Suprapubic skin (tissue), 4 donors: ENCODE measurements around the gene AAGAB. TPM values are rescaled to one million over a fixed set of nuclear protein-coding genes. Genes with fewer than 3 reads are reported as not detected.
"Not testable (repeated sequence)": the region's sequence is repeated elsewhere in the genome, so short reads cannot be mapped to it uniquely, and the experiment has no call there.

Experiments used
- DNase-seq, 2 donors: peaks; one replicate each; pipeline ENCODE4 v3.0.0-alpha.2; 2019; ENCODE audit warnings: low spot score in 2 of 2
- H3K27ac ChIP-seq: fragments of 200-600 bp; sonication (generic); one replicate; pipeline ENCODE4 v1.5.1; 2019
- H3K27me3 ChIP-seq: fragments of 200-600 bp; sonication (generic); one replicate; pipeline ENCODE4 v1.5.1; 2019
- H3K36me3 ChIP-seq: fragments of 200-600 bp; sonication (generic); one replicate; pipeline ENCODE4 v1.5.1; 2019
- H3K4me1 ChIP-seq: fragments of 200-600 bp; sonication (generic); one replicate; pipeline ENCODE4 v1.5.1; 2019
- H3K4me3 ChIP-seq: fragments of 200-600 bp; sonication (generic); one replicate; pipeline ENCODE4 v1.5.1; 2019; ENCODE audit warnings: mild to moderate bottlenecking
- H3K9me3 ChIP-seq: fragments of 200-600 bp; sonication (generic); one replicate; pipeline ENCODE4 v1.5.1; 2019
- EP300 ChIP-seq: sonication (generic); formaldehyde crosslinking; IDR thresholded peaks from one replicate; pipeline ENCODE4 v1.6.1; 2017; ENCODE audit warnings: antibody characterized with exemption
- POLR2A ChIP-seq, 2 donors: fragments of 450-650 bp; IDR thresholded peaks; one replicate each; pipeline ENCODE4 v1.6.1; 2017; ENCODE audit warnings: antibody characterized with exemption in 2 of 2, mild to moderate bottlenecking in 2 of 2, moderate library complexity in 2 of 2
- POLR2AphosphoS5 ChIP-seq, 3 donors: sonication (generic); formaldehyde crosslinking; IDR thresholded peaks; one replicate each; pipeline ENCODE4 v1.6.1; 2017; ENCODE audit warnings: antibody characterized with exemption in 3 of 3
- WGBS: methylation state at CpG from one replicate; pipeline ENCODE4 v1.1.5; 2018; 5-methylcytosine and 5-hydroxymethylcytosine counted together
- total RNA-seq, 4 donors: library from RNA; depleted of rRNA; stranded (reverse); fragments of >200 nt; gene quantifications; one replicate each; pipeline ENCODE4 v1.1.0, GENCODE V29; 2016
- TF ChIP-seq, protein P1 (sequence below), 2 donors: fragments of 200-600 bp in 1 of 2; fragments of 450-650 bp in 1 of 2; sonication (generic) in 1 of 2; IDR thresholded peaks; one replicate each; pipeline ENCODE4 v1.5.1; 2016 to 2019; ENCODE audit warnings: antibody characterized with exemption in 2 of 2, mild to moderate bottlenecking in 1 of 2, moderate library complexity in 1 of 2

Gene AAGAB
- total RNA-seq, 4 donors from 2014 or later, result 18.6 to 28.0 (median 26.0) TPM

DNA sequence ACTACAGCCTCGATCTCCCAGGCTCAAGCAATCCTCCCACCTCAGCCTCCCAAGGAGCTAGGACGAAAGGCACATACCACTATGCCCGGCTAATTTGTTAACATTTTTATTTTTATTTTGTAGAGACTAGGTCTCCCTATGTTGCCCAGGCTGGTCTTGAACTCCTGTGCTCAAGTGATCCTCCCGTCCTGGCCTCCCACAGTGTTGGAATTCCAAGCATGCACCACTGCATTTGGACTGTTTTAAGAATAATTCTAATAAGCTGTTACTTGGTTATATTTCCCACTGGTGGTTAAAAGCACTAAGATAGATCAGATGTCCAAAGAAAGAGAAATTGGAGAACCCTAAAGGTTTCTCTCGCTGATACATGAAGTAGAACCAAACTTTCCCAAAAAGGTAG is 3.1 kb downstream of the AAGAB start:
- Histone ChIP-seq H3K27ac (no peak overlapping the region), H3K4me3 (no peak overlapping the region), H3K27me3 (no peaks in the 10 kb centered on the region), H3K36me3 (peaks cover 6% of the 10 kb centered on the region), H3K4me1 (peaks cover 23% of the 10 kb centered on the region), H3K9me3 (no peaks in the 10 kb centered on the region)
- 96% methylated on average over 5 of the region's 5 CpGs for WGBS
- DNase-seq, result no peak
- TF ChIP-seq POLR2A (IDR thresholded peaks at IDR 0.05), result no peak

DNA sequence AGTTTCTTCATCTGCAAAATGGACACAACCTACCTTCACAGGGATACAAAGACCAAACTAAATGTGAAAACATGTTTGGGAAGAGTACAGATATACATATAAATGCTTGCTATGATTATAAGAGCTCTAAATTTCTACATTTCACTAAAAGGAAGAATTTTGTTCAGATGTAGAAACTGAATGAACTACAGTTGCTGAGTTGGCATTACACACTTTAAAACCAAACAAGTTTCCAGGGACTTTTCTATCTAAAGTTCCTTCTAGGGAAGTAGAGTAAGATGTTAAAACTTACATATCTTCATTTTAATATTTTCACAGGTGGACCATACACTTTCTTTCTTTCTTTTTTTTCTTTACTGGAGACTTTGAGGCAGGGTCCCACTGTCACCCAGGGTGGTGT is 4.6 kb downstream of the AAGAB start:
- Histone ChIP-seq H3K9me3 (no peaks in the 10 kb centered on the region), H3K4me3 (no peak overlapping the region), H3K4me1 (peaks cover 16% of the 10 kb centered on the region), H3K27ac (no peak overlapping the region), H3K36me3 (peaks cover 9% of the 10 kb centered on the region), H3K27me3 (no peaks in the 10 kb centered on the region)
- TF ChIP-seq POLR2AphosphoS5 (IDR thresholded peaks at IDR 0.05) (no peak), POLR2A (IDR thresholded peaks at IDR 0.05) (no peak), EP300 (no peak)
- TF ChIP-seq, protein P1, sequence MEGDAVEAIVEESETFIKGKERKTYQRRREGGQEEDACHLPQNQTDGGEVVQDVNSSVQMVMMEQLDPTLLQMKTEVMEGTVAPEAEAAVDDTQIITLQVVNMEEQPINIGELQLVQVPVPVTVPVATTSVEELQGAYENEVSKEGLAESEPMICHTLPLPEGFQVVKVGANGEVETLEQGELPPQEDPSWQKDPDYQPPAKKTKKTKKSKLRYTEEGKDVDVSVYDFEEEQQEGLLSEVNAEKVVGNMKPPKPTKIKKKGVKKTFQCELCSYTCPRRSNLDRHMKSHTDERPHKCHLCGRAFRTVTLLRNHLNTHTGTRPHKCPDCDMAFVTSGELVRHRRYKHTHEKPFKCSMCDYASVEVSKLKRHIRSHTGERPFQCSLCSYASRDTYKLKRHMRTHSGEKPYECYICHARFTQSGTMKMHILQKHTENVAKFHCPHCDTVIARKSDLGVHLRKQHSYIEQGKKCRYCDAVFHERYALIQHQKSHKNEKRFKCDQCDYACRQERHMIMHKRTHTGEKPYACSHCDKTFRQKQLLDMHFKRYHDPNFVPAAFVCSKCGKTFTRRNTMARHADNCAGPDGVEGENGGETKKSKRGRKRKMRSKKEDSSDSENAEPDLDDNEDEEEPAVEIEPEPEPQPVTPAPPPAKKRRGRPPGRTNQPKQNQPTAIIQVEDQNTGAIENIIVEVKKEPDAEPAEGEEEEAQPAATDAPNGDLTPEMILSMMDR (IDR thresholded peaks at IDR 0.05), result no peak
- DNase-seq, result no peak

DNA sequence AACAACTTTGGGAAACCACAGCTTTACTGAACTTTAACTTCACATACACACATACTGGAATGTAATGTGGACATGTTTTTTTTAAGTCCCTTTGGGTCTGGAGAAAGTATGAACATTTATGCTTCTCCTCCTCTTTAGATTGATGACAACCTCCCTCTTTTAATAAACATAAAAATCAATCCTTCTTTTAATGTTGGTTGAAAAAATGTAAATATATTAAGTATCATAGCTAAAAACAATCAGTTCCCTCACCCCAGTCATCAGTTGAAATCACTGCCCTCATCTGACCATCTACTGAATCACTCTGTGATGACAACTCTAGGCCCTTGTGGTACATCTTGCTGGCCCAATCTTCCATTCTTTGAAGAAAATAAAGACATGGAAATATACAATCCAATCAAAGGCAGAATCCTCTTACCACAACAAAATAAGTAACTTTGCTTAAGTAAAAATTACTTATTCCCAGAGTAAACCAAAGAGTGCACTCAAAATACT is 6.4 kb downstream of the AAGAB start:
- H3K4me3 ChIP-seq, result no peak overlapping the region
- H3K36me3 ChIP-seq, result peaks cover 9% of the 10 kb centered on the region
- peaks cover 13% of the 10 kb centered on the region for H3K4me1 ChIP-seq
- TF ChIP-seq POLR2AphosphoS5 (IDR thresholded peaks at IDR 0.05) (no peak), POLR2A (IDR thresholded peaks at IDR 0.05) (no peak), EP300 (no peak)
- TF ChIP-seq, protein P1 (IDR thresholded peaks at IDR 0.05), result no peak
- H3K27me3 ChIP-seq, result no peaks in the 10 kb centered on the region
- H3K9me3 ChIP-seq, result no peaks in the 10 kb centered on the region
- DNase-seq, result no peak
- no peak overlapping the region for H3K27ac ChIP-seq

DNA sequence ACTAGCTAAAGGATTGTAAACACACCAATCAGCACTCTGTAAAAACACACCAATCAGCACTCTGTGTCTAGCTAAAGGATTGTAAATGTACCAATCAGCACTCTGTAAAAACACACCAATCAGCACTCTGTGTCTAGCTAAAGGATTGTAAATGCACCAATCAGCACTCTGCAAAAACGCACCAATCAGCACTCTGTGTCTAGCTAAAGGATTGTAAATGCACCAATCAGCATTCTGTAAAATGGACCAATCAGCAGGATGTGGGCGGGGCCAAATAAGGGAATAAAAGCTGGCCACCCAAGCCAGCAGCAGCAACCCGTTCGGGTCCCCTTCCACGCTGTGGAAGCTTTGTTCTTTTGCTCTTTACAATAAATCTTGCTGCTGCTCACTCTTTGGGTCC is 7.9 kb downstream of the AAGAB start:
- not testable (repeated sequence) for H3K36me3 ChIP-seq

GRCh38 chr15:67244971-67245478 is 9.4 kb downstream of the AAGAB start:
- 86% methylated on average over 3 of the region's 3 CpGs for WGBS
- H3K4me3 ChIP-seq, result no peak overlapping the region
- DNase-seq, result no peak

More for the DNA sequence above, 7.9 kb downstream of the AAGAB start:
- not testable (repeated sequence) for H3K27ac ChIP-seq, H3K27me3 ChIP-seq, H3K4me3 ChIP-seq, H3K9me3 ChIP-seq, DNase-seq
- H3K4me1 ChIP-seq, result peaks cover 17% of the 10 kb centered on the region
- 96% methylated on average over 5 of the region's 5 CpGs for WGBS

GRCh38 chr15:67242708-67243111 is 11.8 kb downstream of the AAGAB start:
- WGBS, result 27% methylated on average over 3 of the region's 3 CpGs

More at GRCh38 chr15:67244971-67245478, 9.4 kb downstream of the AAGAB start:
- Histone ChIP-seq H3K27ac (no peak overlapping the region), H3K4me1 (peaks cover 33% of the 10 kb centered on the region), H3K9me3 (no peaks in the 10 kb centered on the region), H3K27me3 (no peaks in the 10 kb centered on the region), H3K36me3 (peaks cover 9% of the 10 kb centered on the region)
- TF ChIP-seq, protein P1 (IDR thresholded peaks at IDR 0.05), result no peak
- no peak for TF ChIP-seq EP300
- TF ChIP-seq POLR2A (IDR thresholded peaks at IDR 0.05), result no peak
- TF ChIP-seq POLR2AphosphoS5 (IDR thresholded peaks at IDR 0.05), result no peak

More at GRCh38 chr15:67242708-67243111, 11.8 kb downstream of the AAGAB start:
- Histone ChIP-seq H3K9me3 (no peaks in the 10 kb centered on the region), H3K27me3 (no peaks in the 10 kb centered on the region), H3K27ac (no peak overlapping the region), H3K36me3 (peaks cover 9% of the 10 kb centered on the region), H3K4me1 (peaks cover 38% of the 10 kb centered on the region), H3K4me3 (no peak overlapping the region)
- TF ChIP-seq POLR2A (IDR thresholded peaks at IDR 0.05) (no peak), EP300 (no peak), POLR2AphosphoS5 (IDR thresholded peaks at IDR 0.05) (no peak)
- TF ChIP-seq, protein P1 (IDR thresholded peaks at IDR 0.05), result no peak
- no peak for DNase-seq
